Tibial artery (tissue), 4 donors: ENCODE data around the gene DDX51.

ENCODE experiments used
- DNase-seq, 2 donors: peaks; one replicate each; pipeline ENCODE4 v3.0.0-alpha.2; 2019
- H3K27ac ChIP-seq, 2 donors: fragments of 200-600 bp; sonication (generic) in 1 of 2; 1 replicate in 1 of 2; 2 replicates in 1 of 2; pipeline ENCODE4 v1.5.1; 2018 to 2019; ENCODE audit warnings: mild to moderate bottlenecking in 1 of 2
- H3K27me3 ChIP-seq, 2 donors: fragments of 200-600 bp; sonication (generic) in 1 of 2; one replicate each; pipeline versions ENCODE4 v1.5.1 to v1.6.0; 2016 to 2019
- H3K36me3 ChIP-seq, 3 donors: fragments of 200-600 bp; sonication (generic) in 2 of 3; one replicate each; pipeline ENCODE4 v1.5.1; 2016 to 2019; ENCODE audit warnings: mild to moderate bottlenecking in 2 of 3
- H3K4me1 ChIP-seq, 4 donors: fragments of 200-600 bp; sonication (generic) in 2 of 4; 1 replicate in 3 of 4; 2 replicates in 1 of 4; pipeline ENCODE4 v1.5.1; 2016 to 2019
- H3K4me3 ChIP-seq, 2 donors: fragments of 200-600 bp; sonication (generic) in 1 of 2; 1 replicate in 1 of 2; 2 replicates in 1 of 2; pipeline ENCODE4 v1.5.1; 2018 to 2019; ENCODE audit warnings: mild to moderate bottlenecking in 2 of 2
- H3K9me3 ChIP-seq, 3 donors: fragments of 200-600 bp; sonication (generic) in 1 of 3; one replicate each; pipeline ENCODE4 v1.5.1; 2016 to 2019
- intact Hi-C: fragments of 100-400 bp; cut with DNase I; formaldehyde crosslinking; loops from one replicate; pipeline ENCODE4 v1.15.0; 2023; ENCODE audit warnings: low total_unique reads
- TF ChIP-seq, protein P1 (sequence below), 2 experiments: fragments of 200-600 bp in 1 of 2; fragments of 450-650 bp in 1 of 2; IDR thresholded peaks; one replicate each; pipeline ENCODE4 v1.5.1; 2017 to 2019; ENCODE audit warnings: antibody characterized with exemption in 2 of 2, mild to moderate bottlenecking in 1 of 2, moderate library complexity in 1 of 2

Gene DDX51, protein sequence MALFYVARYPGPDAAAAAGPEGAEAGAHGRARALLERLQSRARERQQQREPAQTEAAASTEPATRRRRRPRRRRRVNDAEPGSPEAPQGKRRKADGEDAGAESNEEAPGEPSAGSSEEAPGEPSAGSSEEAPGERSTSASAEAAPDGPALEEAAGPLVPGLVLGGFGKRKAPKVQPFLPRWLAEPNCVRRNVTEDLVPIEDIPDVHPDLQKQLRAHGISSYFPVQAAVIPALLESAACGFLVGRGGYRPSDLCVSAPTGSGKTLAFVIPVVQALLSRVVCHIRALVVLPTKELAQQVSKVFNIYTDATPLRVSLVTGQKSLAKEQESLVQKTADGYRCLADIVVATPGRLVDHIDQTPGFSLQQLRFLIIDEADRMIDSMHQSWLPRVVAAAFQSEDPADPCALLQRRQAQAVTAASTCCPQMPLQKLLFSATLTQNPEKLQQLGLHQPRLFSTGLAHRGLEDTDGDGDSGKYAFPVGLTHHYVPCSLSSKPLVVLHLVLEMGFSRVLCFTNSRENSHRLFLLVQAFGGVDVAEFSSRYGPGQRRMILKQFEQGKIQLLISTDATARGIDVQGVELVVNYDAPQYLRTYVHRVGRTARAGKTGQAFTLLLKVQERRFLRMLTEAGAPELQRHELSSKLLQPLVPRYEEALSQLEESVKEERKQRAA

DNA sequence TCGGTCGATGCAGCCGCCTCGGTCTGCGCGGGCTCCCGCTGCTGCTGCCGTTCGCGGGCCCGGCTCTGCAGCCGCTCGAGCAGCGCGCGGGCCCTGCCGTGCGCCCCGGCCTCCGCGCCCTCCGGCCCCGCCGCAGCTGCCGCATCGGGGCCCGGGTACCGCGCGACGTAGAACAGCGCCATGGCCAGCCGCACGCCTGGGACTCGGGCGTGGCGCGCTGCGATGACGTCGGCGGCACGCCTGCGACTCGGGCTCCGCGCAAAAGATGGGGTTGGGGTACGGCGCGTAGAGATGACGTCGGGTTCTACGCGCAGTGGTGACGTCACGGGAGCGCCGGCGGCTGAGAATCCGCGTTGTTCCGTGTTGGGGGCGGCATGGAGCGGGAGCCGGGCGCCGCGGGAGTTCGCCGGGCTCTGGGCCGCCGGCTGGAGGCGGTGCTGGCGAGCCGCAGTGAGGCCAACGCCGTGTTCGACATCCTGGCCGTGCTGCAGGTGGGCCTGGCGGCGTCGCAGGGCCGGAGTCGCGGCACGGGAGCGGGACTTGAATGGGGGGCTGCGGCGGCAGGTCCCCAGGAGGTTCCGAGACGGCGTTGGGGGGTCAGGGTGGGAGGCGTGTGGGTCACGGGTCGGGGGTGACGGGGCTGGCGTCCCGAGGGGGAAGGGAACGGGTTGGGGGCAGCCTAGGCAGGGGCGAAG, at the start of gene DDX51, which contains the start of gene NOC4L:
TSS of gene DDX51 (minus strand) at position 205 of the 695 bp plus-strand sequence. CDS start at position 182, 23 bp downstream.
TSS of gene NOC4L (plus strand) at position 343 of the 695 bp plus-strand sequence. CDS start at position 375, 32 bp downstream.
- peak within 1 kb of the TSS; percentile 86 to 98 for H3K4me3 ChIP-seq
- H3K4me1 ChIP-seq, result peaks cover 0 to 30% (median 23%) of the 10 kb centered on the region in 4 donors
- DNase-seq, result peak; percentile 90 to 95
- peak within 1 kb of the TSS; percentile 91 to 98 for H3K27ac ChIP-seq
- TF ChIP-seq, protein P1, sequence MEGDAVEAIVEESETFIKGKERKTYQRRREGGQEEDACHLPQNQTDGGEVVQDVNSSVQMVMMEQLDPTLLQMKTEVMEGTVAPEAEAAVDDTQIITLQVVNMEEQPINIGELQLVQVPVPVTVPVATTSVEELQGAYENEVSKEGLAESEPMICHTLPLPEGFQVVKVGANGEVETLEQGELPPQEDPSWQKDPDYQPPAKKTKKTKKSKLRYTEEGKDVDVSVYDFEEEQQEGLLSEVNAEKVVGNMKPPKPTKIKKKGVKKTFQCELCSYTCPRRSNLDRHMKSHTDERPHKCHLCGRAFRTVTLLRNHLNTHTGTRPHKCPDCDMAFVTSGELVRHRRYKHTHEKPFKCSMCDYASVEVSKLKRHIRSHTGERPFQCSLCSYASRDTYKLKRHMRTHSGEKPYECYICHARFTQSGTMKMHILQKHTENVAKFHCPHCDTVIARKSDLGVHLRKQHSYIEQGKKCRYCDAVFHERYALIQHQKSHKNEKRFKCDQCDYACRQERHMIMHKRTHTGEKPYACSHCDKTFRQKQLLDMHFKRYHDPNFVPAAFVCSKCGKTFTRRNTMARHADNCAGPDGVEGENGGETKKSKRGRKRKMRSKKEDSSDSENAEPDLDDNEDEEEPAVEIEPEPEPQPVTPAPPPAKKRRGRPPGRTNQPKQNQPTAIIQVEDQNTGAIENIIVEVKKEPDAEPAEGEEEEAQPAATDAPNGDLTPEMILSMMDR (IDR thresholded peaks at IDR 0.05), result no peak
- no peaks in the 10 kb centered on the region for H3K9me3 ChIP-seq
- H3K36me3 ChIP-seq, result peaks cover 22 to 70% (median 40%) of the 10 kb centered on the region in 3 donors
- no peaks in the 10 kb centered on the region for H3K27me3 ChIP-seq
- intact Hi-C loops, result no loop called here

DNA sequence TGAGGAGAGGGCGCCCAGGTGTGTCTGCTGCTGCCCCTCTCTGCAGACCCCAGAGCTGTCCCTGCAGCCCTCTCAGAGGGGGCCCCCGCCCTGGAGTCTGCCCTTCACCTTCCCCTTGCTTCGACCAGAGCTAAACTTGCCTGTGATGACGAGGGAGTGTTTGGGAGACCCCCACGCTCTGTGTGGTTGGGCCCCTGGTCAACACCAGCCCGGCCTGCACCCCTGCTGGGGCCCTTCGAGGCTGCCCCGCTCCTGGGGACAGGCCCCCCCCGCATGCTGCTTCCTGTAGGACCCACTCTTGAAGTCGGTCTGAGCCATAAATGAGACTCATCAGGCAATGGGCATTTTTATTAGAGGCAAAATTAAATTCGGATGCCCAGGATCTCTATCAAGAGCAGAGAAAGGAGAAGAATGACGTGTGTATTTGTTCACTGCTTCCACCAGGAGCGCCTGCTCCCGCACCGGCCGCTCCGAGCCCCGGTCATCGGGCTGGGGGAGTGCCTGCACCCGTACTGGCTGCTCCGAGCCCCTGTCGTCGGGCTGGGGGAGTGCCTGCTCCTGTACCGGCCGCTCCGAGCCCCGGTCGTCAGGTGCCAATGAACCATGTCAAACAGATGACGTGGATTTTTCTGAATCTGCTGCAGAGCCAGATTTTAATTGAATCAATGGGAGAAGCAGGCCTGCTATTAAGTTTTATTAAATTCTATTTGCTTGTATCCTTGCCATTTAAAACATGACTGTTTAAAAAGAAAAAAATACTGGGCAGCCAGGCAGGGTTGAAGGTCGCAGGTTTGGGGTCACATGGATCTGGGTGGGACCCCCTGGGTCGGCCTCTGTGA, 47.8 kb upstream of the DDX51 start:
- Histone ChIP-seq H3K36me3 (no peaks in the 10 kb centered on the region), H3K4me3 (no peak overlapping the region), H3K27me3 (peaks cover 0 to 23% of the 10 kb centered on the region in 2 donors), H3K27ac (no peak overlapping the region), H3K4me1 (peaks cover 0 to 21% (median 15%) of the 10 kb centered on the region in 4 donors), H3K9me3 (peaks cover 0 to 20% (median 0%) of the 10 kb centered on the region in 3 donors)
- DNase-seq, result no peak
- intact Hi-C loops, result no loop called here
- TF ChIP-seq, protein P1 (IDR thresholded peaks at IDR 0.05), result no peak

DNA sequence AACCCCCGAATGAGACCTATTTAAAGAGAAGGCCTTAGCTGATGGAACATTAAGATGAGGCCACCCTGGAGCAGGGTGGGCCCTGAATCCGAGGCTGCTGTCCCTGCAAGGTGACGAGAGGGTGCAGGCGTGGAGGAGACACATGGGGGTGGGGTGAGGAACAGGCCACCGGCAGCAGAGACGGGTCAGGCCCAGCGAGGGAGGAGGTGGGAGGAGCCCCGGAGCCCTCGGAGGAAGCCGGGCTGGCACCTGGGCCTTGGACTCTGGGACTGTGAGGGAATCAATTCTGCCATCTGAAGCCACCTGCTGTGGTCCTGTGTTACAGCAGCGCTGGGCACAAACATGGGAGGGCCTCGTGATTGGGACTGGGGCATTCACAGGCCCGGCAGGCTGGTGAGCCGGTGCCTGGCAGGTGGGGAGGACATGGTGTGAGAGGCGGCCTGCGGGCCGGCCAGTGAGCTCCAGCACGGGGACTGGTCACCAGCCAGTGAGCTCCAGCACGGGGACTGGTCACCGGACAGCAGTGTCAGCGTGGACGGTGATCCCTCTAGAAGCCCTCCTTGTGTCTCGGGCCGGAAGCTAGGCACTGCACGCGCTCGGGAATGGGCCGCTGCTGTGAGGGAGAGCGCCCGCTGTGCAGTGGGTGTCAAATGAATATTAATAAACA, 46.8 kb upstream of the DDX51 start:
- Histone ChIP-seq H3K27ac (no peak overlapping the region), H3K4me1 (peaks cover 0 to 21% (median 15%) of the 10 kb centered on the region in 4 donors)

DNA sequence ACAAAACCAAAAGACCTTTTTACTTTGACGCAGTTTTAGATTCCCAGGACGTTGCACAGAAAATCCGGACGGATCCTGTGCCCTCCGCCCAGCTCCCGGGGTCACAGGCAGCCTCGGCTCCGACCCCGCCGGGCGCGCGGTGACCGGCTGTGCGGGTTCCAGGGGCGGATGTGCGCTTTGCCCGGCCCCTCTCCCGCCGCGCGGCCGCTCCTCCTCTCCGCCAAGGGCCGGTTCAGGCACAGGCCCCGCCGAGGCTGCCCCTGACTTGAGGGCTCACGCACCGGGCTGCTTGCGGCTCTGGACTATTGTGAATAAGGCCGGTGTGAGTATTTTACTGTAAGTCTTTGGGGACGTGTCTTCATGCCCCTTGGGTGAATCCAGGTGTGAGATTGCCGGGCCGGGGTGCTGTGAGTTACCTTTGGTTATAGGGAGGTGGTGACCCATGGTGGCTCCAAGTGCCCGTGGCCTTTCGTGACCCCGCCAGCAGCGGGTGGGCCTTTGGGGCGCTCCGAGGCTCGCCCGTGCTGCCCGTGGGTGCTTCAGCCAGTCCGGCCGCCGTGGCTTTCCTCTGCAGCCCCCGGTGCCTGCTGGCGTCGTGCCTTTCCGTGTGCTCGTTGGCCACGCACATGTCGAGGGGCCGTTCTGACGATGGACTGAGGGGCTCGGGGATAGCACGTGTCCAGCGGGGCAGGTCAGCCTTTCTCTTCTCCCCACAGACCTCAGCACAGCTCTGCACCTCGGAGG, 46.1 kb upstream of the DDX51 start:
- H3K36me3 ChIP-seq, result no peaks in the 10 kb centered on the region
- peak overlapping the region; percentile 55 to 65 for H3K4me3 ChIP-seq
- DNase-seq, result no peak
- H3K4me1 ChIP-seq, result peaks cover 0 to 21% (median 15%) of the 10 kb centered on the region in 4 donors
- TF ChIP-seq, protein P1 (IDR thresholded peaks at IDR 0.05), result no peak
- intact Hi-C loops, result no loop called here
- H3K27me3 ChIP-seq, result peaks cover 0 to 10% of the 10 kb centered on the region in 2 donors
- H3K9me3 ChIP-seq, result peaks cover 0 to 37% (median 11%) of the 10 kb centered on the region in 3 donors
- peak overlapping the region; percentile 54 to 70 for H3K27ac ChIP-seq

More for the DNA sequence above, 46.8 kb upstream of the DDX51 start:
- Histone ChIP-seq H3K4me3 (no peak overlapping the region), H3K27me3 (peaks cover 0 to 14% of the 10 kb centered on the region in 2 donors), H3K36me3 (no peaks in the 10 kb centered on the region), H3K9me3 (peaks cover 0 to 30% (median 6%) of the 10 kb centered on the region in 3 donors)
- DNase-seq, result no peak
- TF ChIP-seq, protein P1 (IDR thresholded peaks at IDR 0.05), result no peak
- intact Hi-C loops, result no loop called here
